Measurements from ENCODE around the gene CEMIP2.

CEMIP2 gene

GRCh38 chr9:71764891-71765290 lies 3.4 kb downstream of the CEMIP2 start:
- H3K27ac ChIP-seq, result no peak overlapping the region
- no peak for DNase-seq
- no peaks in the 10 kb centered on the region for H3K9me3 ChIP-seq (ENCODE audit: severe bottlenecking)
- no peak overlapping the region for H3K4me3 ChIP-seq (ENCODE audit: low read depth, low read length)
- H3K36me3 ChIP-seq, result no peaks in the 10 kb centered on the region
- TF ChIP-seq, protein P1, sequence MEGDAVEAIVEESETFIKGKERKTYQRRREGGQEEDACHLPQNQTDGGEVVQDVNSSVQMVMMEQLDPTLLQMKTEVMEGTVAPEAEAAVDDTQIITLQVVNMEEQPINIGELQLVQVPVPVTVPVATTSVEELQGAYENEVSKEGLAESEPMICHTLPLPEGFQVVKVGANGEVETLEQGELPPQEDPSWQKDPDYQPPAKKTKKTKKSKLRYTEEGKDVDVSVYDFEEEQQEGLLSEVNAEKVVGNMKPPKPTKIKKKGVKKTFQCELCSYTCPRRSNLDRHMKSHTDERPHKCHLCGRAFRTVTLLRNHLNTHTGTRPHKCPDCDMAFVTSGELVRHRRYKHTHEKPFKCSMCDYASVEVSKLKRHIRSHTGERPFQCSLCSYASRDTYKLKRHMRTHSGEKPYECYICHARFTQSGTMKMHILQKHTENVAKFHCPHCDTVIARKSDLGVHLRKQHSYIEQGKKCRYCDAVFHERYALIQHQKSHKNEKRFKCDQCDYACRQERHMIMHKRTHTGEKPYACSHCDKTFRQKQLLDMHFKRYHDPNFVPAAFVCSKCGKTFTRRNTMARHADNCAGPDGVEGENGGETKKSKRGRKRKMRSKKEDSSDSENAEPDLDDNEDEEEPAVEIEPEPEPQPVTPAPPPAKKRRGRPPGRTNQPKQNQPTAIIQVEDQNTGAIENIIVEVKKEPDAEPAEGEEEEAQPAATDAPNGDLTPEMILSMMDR (IDR thresholded peaks at IDR 0.05; ENCODE audit: low read depth, low read length), result no peak
- no peaks in the 10 kb centered on the region for H3K27me3 ChIP-seq (ENCODE audit: insufficient read depth, low read depth, severe bottlenecking)

DNA sequence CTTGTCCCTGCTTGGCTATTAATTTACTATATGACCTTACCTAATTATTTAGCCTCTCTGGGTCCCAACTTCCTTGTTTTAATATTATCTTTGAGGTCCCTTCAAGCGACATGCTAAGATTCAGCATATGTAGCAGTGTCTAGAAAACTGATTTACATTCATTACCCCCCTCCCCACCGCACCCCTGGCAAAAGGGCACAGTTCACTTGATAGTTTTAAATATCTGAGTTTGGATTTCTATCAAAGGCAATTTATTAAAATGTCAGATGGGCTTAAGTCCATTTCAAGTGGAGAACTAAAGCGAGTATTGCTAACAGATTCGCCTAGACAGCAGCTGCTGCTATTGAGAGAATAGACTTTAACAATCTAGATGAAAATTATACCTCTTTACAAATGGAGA lies 3.9 kb downstream of the CEMIP2 start:
- H3K27ac ChIP-seq, result no peak overlapping the region
- H3K36me3 ChIP-seq, result no peaks in the 10 kb centered on the region
- no peaks in the 10 kb centered on the region for H3K27me3 ChIP-seq (ENCODE audit: insufficient read depth, low read depth, severe bottlenecking)
- no peak for DNase-seq
- TF ChIP-seq, protein P1 (IDR thresholded peaks at IDR 0.05; ENCODE audit: low read depth, low read length), result no peak
- no peaks in the 10 kb centered on the region for H3K9me3 ChIP-seq (ENCODE audit: severe bottlenecking)
- H3K4me3 ChIP-seq (ENCODE audit: low read depth, low read length), result no peak overlapping the region

- no peak overlapping the region for H3K27ac ChIP-seq
These were observed 4.5 kb downstream of the CEMIP2 start for GRCh38 chr9:71763832-71764231.

GRCh38 chr9:71762900-71763653 lies 5.2 kb downstream of the CEMIP2 start:
- no peak overlapping the region for H3K27ac ChIP-seq
- no peaks in the 10 kb centered on the region for H3K9me3 ChIP-seq (ENCODE audit: severe bottlenecking)
- H3K36me3 ChIP-seq, result no peaks in the 10 kb centered on the region
- TF ChIP-seq, protein P1 (IDR thresholded peaks at IDR 0.05; ENCODE audit: low read depth, low read length), result no peak
- H3K4me3 ChIP-seq (ENCODE audit: low read depth, low read length), result no peak overlapping the region
- no peaks in the 10 kb centered on the region for H3K27me3 ChIP-seq (ENCODE audit: insufficient read depth, low read depth, severe bottlenecking)
- DNase-seq, result no peak

More at GRCh38 chr9:71763832-71764231, 4.5 kb downstream of the CEMIP2 start:
- DNase-seq, result no peak
- H3K36me3 ChIP-seq, result no peaks in the 10 kb centered on the region
- TF ChIP-seq, protein P1 (IDR thresholded peaks at IDR 0.05; ENCODE audit: low read depth, low read length), result no peak
- no peak overlapping the region for H3K4me3 ChIP-seq (ENCODE audit: low read depth, low read length)
- H3K9me3 ChIP-seq (ENCODE audit: severe bottlenecking), result no peaks in the 10 kb centered on the region
- no peaks in the 10 kb centered on the region for H3K27me3 ChIP-seq (ENCODE audit: insufficient read depth, low read depth, severe bottlenecking)

DNA sequence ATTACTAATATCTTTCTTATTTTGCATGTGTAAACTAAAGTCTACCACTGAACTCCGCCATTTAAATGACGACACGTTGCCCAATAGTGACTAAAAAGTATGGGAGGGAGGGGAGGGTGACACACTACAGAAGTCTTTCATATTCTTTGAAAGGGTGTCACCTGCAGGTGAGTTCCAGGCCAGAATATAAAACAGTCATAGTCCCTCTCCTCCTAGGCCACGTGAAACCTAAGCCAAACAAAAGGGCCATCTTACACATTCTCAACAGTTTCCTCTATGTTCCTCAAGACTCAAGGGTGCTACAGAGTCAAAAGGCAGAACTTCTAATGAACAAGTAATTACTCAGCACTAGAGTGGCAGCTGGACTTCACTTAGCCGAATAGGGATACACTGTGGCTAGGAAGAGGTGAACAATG lies 6.4 kb downstream of the CEMIP2 start:
- no peaks in the 10 kb centered on the region for H3K27me3 ChIP-seq (ENCODE audit: insufficient read depth, low read depth, severe bottlenecking)
- H3K36me3 ChIP-seq, result no peaks in the 10 kb centered on the region
- H3K27ac ChIP-seq, result no peak overlapping the region
- TF ChIP-seq, protein P1 (IDR thresholded peaks at IDR 0.05; ENCODE audit: low read depth, low read length), result no peak
- DNase-seq, result no peak
- H3K4me3 ChIP-seq (ENCODE audit: low read depth, low read length), result no peak overlapping the region
- H3K9me3 ChIP-seq (ENCODE audit: severe bottlenecking), result no peaks in the 10 kb centered on the region

GRCh38 chr9:71760901-71761300 lies 7.4 kb downstream of the CEMIP2 start:
- TF ChIP-seq, protein P1 (IDR thresholded peaks at IDR 0.05; ENCODE audit: low read depth, low read length), result no peak
- no peak for DNase-seq
- H3K4me3 ChIP-seq (ENCODE audit: low read depth, low read length), result no peak overlapping the region
- no peaks in the 10 kb centered on the region for H3K9me3 ChIP-seq (ENCODE audit: severe bottlenecking)
- H3K36me3 ChIP-seq, result no peaks in the 10 kb centered on the region
- no peak overlapping the region for H3K27ac ChIP-seq
- no peaks in the 10 kb centered on the region for H3K27me3 ChIP-seq (ENCODE audit: insufficient read depth, low read depth, severe bottlenecking)

Data from WERI-Rb-1 (cell line).